ENCODE measurements around the gene NECAP2. TPM values are rescaled to one million over a fixed set of nuclear protein-coding genes. Genes with fewer than 3 reads are reported as not detected.
"Not testable (repeated sequence)": the region's sequence is repeated elsewhere in the genome, so short reads cannot be mapped to it uniquely, and the experiment has no call there.

Gene NECAP2
- total RNA-seq, 1 experiment from 2014 or later: 29.8 TPM

DNA sequence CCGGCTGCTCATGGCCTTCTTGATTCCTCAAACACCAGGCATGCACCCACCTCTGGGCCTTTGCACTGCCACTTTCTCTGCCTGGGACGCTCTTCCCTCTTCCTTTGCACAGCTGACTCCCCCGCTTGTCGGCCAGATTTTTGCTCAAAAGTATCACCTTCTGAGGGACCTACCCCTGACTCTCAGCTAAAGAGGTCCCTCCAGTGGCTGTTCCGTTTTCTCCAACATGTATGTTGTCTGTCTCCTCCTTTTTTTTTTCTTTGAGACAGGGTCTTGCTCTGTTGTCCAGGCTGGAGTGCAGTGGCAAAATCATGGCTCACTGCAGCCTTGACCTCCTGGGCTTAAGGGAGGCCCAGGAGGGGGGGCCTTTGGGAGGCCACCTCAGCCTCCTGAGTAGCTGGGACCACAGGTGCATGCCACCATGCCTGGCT is 57.0 kb downstream of the NECAP2 start:
- H3K27ac Mint-ChIP-seq; H3K9me3 Mint-ChIP-seq; H3K27me3 Mint-ChIP-seq (ENCODE audit: low read depth); DNase-seq (ENCODE audit: low spot score); POLR2A ChIA-PET; ATAC-seq; H3K36me3 Mint-ChIP-seq: not testable (repeated sequence)
- CTCF ChIA-PET: interaction anchor here (0.6 to 0.8 kb wide), 3 partner anchors 14 to 128 kb away, joined by 3 to 4 read pairs (median 3); partner anchors contain the start of gene NECAP2
- TF ChIP-seq ZNF121 (CRISPR knock-in tag; IDR thresholded peaks at IDR 0.05): peak; percentile 79; the same call in 1 of the 2 replicates
- Mint-ChIP-seq H3K4me1 (peaks cover 18% of the 10 kb centered on the region), H3K4me3 (peak overlapping the region; percentile 75)

DNA sequence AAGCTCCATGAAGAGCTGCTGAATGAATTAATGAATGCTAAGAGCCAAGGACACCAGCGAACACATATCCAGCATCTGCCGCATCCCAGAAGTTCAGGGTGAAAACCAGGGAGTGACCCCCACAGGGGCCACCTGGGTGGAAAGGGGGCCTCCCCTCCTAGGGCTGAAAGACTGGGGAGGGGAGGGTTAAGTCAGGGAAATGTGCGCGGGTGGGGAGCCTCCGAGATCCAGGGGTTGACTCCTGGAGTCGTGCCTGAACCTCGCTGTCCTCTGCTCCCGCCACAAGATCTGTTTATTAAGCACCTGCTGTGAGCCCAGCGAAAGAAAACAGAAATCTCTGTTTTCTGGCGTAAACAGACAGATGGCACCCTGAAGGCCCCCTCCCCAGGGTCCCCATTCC is 57.5 kb downstream of the NECAP2 start:
- POLR2A ChIA-PET: not testable (repeated sequence)

DNA sequence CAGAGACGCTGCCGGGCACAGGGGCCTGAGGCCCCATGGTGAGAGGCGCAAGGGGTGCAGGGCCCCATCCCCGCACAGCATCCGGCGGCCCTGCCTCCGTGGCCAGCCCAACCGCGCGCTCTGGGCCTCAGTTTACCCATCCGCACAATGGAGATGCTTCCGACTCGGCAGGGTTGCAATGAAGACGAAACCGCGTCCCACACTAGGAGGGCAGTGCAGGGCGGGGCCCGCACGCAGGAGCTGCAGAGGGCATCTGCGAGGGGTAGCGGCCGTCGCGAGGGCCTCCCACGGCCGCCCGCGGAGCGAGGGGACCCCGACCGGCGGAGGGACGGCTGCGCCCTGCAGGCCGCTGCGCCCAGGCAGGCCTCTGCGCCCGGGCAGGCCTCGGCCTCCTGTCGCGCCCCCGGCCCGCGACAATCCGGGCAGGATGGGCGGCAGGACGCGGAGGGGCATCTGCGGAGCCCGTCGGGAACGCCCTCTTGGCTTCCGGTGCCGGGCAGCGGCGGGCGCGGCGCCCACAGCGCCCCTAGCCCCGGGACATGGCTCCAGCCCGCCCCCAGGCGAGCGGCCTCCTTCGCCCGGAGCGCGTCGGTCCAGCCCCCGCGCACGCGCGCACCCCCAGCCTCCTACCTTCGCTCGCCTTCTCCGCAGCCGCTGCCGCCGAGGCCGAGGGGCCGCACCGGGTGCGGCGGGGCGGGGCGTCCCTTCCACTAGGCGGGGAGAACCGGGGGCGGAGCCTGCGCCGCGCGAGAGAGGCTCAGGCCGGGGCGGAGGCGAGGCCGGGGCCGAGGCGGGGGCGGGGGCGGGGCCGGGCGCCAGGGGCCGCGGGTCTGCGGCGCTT is 58.3 kb downstream of the NECAP2 start:
- no peaks in the 10 kb centered on the region for H3K9me3 Mint-ChIP-seq
- H3K27ac Mint-ChIP-seq: no peak overlapping the region
- POLR2A ChIA-PET: no interaction called here
- ATAC-seq: peak; percentile 95
- H3K36me3 Mint-ChIP-seq: no peaks in the 10 kb centered on the region
- DNase-seq (ENCODE audit: low spot score): peak; percentile 95
- peaks cover 8% of the 10 kb centered on the region for H3K4me1 Mint-ChIP-seq
- CTCF ChIA-PET: interaction anchor here (0.8 kb wide), 1 partner anchor 58 kb away, joined by 3 read pairs; the partner anchor contains the start of gene NECAP2
- peaks cover 8% of the 10 kb centered on the region for H3K27me3 Mint-ChIP-seq (ENCODE audit: low read depth)
- H3K4me3 Mint-ChIP-seq: peak overlapping the region; percentile 75
- TF ChIP-seq, protein P1, sequence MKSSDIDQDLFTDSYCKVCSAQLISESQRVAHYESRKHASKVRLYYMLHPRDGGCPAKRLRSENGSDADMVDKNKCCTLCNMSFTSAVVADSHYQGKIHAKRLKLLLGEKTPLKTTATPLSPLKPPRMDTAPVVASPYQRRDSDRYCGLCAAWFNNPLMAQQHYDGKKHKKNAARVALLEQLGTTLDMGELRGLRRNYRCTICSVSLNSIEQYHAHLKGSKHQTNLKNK (CRISPR knock-in tag; IDR thresholded peaks at IDR 0.05): no peak
- TF ChIP-seq JUN (CRISPR knock-in tag; IDR thresholded peaks at IDR 0.05) (no peak), ELF4 (CRISPR knock-in tag; IDR thresholded peaks at IDR 0.05; ENCODE audit: low read depth) (no peak), CREB1 (CRISPR knock-in tag; IDR thresholded peaks at IDR 0.05) (no peak), JAZF1 (CRISPR knock-in tag; IDR thresholded peaks at IDR 0.05) (no peak), NR1H2 (CRISPR knock-in tag; IDR thresholded peaks at IDR 0.05) (no peak), RELA (CRISPR knock-in tag; IDR thresholded peaks at IDR 0.05; ENCODE audit: borderline replicate concordance) (no peak), MYBL2 (CRISPR knock-in tag; IDR thresholded peaks at IDR 0.05) (no peak), FOXP1 (CRISPR knock-in tag; IDR thresholded peaks at IDR 0.05; ENCODE audit: borderline replicate concordance) (peak; percentile 72; the same call in 1 of the 2 replicates), ZNF138 (CRISPR knock-in tag; conservative IDR thresholded peaks at IDR 0.05) (no peak), GABPB1 (CRISPR knock-in tag; IDR thresholded peaks at IDR 0.05) (0 out of 2 replicates have a peak, but pooled peaks have one; percentile 18), ZNF121 (CRISPR knock-in tag; IDR thresholded peaks at IDR 0.05) (no peak), ZNF671 (CRISPR knock-in tag; IDR thresholded peaks at IDR 0.05) (no peak), SMAD3 (CRISPR knock-in tag; IDR thresholded peaks at IDR 0.05; ENCODE audit: borderline replicate concordance) (no peak)
- TF ChIP-seq, protein P2, sequence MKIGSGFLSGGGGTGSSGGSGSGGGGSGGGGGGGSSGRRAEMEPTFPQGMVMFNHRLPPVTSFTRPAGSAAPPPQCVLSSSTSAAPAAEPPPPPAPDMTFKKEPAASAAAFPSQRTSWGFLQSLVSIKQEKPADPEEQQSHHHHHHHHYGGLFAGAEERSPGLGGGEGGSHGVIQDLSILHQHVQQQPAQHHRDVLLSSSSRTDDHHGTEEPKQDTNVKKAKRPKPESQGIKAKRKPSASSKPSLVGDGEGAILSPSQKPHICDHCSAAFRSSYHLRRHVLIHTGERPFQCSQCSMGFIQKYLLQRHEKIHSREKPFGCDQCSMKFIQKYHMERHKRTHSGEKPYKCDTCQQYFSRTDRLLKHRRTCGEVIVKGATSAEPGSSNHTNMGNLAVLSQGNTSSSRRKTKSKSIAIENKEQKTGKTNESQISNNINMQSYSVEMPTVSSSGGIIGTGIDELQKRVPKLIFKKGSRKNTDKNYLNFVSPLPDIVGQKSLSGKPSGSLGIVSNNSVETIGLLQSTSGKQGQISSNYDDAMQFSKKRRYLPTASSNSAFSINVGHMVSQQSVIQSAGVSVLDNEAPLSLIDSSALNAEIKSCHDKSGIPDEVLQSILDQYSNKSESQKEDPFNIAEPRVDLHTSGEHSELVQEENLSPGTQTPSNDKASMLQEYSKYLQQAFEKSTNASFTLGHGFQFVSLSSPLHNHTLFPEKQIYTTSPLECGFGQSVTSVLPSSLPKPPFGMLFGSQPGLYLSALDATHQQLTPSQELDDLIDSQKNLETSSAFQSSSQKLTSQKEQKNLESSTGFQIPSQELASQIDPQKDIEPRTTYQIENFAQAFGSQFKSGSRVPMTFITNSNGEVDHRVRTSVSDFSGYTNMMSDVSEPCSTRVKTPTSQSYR (CRISPR knock-in tag; IDR thresholded peaks at IDR 0.05): no peak
- TF ChIP-seq, protein P3, sequence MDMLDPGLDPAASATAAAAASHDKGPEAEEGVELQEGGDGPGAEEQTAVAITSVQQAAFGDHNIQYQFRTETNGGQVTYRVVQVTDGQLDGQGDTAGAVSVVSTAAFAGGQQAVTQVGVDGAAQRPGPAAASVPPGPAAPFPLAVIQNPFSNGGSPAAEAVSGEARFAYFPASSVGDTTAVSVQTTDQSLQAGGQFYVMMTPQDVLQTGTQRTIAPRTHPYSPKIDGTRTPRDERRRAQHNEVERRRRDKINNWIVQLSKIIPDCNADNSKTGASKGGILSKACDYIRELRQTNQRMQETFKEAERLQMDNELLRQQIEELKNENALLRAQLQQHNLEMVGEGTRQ (CRISPR knock-in tag; IDR thresholded peaks at IDR 0.05): no peak
- TF ChIP-seq, protein P4, sequence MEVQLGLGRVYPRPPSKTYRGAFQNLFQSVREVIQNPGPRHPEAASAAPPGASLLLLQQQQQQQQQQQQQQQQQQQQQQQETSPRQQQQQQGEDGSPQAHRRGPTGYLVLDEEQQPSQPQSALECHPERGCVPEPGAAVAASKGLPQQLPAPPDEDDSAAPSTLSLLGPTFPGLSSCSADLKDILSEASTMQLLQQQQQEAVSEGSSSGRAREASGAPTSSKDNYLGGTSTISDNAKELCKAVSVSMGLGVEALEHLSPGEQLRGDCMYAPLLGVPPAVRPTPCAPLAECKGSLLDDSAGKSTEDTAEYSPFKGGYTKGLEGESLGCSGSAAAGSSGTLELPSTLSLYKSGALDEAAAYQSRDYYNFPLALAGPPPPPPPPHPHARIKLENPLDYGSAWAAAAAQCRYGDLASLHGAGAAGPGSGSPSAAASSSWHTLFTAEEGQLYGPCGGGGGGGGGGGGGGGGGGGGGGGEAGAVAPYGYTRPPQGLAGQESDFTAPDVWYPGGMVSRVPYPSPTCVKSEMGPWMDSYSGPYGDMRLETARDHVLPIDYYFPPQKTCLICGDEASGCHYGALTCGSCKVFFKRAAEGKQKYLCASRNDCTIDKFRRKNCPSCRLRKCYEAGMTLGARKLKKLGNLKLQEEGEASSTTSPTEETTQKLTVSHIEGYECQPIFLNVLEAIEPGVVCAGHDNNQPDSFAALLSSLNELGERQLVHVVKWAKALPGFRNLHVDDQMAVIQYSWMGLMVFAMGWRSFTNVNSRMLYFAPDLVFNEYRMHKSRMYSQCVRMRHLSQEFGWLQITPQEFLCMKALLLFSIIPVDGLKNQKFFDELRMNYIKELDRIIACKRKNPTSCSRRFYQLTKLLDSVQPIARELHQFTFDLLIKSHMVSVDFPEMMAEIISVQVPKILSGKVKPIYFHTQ (CRISPR knock-in tag; IDR thresholded peaks at IDR 0.05): no peak
- TF ChIP-seq, protein P5, sequence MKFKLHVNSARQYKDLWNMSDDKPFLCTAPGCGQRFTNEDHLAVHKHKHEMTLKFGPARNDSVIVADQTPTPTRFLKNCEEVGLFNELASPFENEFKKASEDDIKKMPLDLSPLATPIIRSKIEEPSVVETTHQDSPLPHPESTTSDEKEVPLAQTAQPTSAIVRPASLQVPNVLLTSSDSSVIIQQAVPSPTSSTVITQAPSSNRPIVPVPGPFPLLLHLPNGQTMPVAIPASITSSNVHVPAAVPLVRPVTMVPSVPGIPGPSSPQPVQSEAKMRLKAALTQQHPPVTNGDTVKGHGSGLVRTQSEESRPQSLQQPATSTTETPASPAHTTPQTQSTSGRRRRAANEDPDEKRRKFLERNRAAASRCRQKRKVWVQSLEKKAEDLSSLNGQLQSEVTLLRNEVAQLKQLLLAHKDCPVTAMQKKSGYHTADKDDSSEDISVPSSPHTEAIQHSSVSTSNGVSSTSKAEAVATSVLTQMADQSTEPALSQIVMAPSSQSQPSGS (CRISPR knock-in tag; IDR thresholded peaks at IDR 0.05; ENCODE audit: borderline replicate concordance, low read depth): no peak
- TF ChIP-seq, protein P6, sequence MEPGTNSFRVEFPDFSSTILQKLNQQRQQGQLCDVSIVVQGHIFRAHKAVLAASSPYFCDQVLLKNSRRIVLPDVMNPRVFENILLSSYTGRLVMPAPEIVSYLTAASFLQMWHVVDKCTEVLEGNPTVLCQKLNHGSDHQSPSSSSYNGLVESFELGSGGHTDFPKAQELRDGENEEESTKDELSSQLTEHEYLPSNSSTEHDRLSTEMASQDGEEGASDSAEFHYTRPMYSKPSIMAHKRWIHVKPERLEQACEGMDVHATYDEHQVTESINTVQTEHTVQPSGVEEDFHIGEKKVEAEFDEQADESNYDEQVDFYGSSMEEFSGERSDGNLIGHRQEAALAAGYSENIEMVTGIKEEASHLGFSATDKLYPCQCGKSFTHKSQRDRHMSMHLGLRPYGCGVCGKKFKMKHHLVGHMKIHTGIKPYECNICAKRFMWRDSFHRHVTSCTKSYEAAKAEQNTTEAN (CRISPR knock-in tag; IDR thresholded peaks at IDR 0.05): no peak
- TF ChIP-seq, protein P7, sequence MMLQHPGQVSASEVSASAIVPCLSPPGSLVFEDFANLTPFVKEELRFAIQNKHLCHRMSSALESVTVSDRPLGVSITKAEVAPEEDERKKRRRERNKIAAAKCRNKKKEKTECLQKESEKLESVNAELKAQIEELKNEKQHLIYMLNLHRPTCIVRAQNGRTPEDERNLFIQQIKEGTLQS (CRISPR knock-in tag; conservative IDR thresholded peaks at IDR 0.05): no peak

More for the DNA sequence above, 57.5 kb downstream of the NECAP2 start:
- not testable (repeated sequence) for H3K9me3 Mint-ChIP-seq; DNase-seq (ENCODE audit: low spot score); ATAC-seq; H3K27ac Mint-ChIP-seq; H3K36me3 Mint-ChIP-seq; H3K27me3 Mint-ChIP-seq (ENCODE audit: low read depth)
- H3K4me1 Mint-ChIP-seq: peaks cover 13% of the 10 kb centered on the region
- peak overlapping the region; percentile 75 for H3K4me3 Mint-ChIP-seq
- CTCF ChIA-PET: interaction anchor here (0.8 kb wide), 1 partner anchor 58 kb away, joined by 3 read pairs; the partner anchor contains the start of gene NECAP2

Data from WTC11 (cell line).